Kidney tubule cell (primary cell): ENCODE results near the gene TMEM165.
"Not testable (repeated sequence)": the region's sequence is repeated elsewhere in the genome, so short reads cannot be mapped to it uniquely, and the experiment has no call there.

Source experiments
- DNase-seq: peaks from one replicate; pipeline ENCODE4 v3.0.0-alpha.2; 2018; ENCODE audit warnings: low spot score

The TMEM165 gene, protein sequence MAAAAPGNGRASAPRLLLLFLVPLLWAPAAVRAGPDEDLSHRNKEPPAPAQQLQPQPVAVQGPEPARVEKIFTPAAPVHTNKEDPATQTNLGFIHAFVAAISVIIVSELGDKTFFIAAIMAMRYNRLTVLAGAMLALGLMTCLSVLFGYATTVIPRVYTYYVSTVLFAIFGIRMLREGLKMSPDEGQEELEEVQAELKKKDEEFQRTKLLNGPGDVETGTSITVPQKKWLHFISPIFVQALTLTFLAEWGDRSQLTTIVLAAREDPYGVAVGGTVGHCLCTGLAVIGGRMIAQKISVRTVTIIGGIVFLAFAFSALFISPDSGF

DNA sequence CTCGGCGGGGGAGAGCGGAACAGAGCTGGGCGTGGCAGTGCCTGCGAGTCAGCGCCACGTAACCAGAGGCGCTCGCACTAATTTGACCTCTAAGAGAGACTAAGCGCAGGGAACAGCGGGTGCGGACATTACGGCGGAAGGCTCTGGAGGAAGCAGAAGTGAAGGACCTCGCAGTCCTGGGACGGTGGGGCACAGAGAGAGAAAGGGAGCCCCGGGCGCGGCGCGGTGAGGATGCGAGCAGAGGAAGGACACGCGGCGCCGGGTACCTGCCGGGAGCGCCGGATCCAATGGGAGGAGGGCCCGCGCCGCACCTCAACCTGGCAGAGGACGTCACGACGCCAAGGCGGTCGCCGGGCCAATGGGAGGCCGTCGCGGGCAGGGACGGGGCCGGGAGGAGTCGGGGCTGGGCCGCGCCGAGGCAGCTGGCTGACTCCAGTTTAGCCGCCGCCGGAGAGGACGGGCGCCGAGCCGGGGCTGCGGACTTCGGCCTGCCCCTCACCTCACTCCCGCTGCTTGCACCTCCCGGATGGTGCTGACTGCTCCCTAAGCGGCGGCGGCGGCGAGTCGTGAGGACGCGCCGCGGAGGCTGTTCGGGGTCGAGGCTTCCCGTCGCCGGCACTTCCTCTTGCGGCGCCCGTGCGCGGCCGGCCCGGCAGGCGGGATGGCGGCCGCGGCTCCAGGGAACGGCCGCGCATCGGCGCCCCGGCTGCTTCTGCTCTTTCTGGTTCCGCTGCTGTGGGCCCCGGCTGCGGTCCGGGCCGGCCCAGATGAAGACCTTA is at the start of gene TMEM165:
TMEM165 (plus strand) TSS at position 429 of the 779 bp plus-strand sequence; CDS start at position 662, 233 bp downstream.
- DNase-seq: peak; percentile 93

DNA sequence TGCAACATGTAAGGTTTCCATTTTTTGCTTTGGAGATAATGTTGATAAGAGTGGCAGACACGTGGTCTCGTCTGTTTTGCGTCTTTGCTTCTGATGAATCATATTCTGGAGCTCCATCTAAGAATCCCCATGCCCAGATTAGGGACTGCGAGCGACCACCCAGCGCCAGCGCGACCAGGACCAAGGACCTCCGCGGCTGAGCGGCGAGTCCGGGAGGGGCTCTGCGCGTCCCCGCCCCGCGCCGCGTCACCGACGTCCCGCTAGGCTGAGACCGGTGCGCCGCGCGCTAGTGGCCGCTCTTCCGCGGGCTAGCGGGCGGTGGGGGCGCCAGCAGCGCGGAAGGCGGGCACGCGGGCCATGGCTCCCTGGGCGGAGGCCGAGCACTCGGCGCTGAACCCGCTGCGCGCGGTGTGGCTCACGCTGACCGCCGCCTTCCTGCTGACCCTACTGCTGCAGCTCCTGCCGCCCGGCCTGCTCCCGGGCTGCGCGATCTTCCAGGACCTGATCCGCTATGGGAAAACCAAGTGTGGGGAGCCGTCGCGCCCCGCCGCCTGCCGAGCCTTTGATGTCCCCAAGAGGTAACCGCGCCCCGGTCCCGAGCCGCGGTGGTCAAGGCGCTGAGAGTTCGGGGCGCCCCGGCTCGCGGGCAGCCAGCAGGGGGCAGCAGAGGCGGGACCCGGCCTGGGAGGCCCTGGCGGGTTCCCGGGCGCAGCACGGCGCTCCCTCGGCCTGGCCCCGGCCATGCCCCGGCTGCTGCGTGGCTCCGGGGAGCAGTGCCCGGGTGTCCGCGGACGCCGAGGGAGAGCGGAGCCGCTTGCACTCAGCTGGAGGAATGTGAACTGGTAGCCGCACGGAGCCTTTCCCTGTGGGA is 49.5 kb upstream of the TMEM165 start, which contains the start of gene SRD5A3:
SRD5A3 (plus strand) TSS at position 263 of the 871 bp plus-strand sequence; CDS start at position 358, 95 bp downstream.
- peak; percentile 85 for DNase-seq

DNA sequence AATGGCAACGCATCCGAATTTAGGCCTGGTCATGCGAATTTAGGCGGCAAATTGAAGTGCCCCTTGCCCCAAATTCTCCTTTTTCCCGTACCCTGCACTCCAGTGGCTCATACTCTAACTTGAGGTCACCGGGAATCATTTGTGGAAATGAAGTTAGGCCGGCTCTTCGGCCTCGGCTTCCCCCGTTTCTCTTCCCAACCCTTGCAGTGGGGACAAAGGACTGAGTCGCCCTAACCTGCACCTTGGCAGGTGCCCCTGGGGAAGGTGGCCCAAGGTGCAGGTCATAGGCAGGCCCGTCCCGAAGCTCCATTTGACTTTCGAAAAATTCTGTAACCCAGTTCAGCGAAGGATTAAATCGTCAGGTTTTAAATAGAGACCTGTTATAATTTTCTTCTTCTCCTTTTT is 48.9 kb upstream of the TMEM165 start:
- no peak for DNase-seq

DNA sequence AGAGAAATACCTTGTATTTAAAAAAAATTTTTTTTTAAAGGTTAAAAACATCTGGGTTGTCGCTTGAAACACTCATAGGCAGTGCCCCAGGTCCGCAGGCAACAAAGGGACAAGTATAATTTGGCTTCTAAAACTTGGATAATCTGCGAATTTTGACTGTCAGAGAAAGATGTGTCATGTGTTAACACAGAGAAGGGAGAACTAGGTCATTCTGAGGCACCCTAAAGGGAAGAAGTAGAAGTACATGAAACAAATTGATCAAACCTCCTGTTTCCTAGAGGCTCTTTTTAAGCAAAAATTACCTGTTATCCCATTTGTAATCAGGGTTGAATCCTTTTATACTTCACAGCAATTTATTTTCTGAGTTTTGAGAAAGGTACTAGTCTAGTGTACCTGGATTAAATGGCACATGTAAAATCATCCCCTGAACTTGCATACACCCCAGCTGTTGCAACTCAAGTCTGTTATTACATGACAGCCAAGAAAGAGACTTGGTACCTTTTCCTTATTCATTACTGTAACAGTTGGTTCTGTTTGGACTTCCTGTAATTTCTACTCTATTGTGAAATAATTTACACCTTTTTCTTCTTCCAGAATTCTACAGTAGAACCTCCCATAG is 48.0 kb upstream of the TMEM165 start:
- no peak for DNase-seq

DNA sequence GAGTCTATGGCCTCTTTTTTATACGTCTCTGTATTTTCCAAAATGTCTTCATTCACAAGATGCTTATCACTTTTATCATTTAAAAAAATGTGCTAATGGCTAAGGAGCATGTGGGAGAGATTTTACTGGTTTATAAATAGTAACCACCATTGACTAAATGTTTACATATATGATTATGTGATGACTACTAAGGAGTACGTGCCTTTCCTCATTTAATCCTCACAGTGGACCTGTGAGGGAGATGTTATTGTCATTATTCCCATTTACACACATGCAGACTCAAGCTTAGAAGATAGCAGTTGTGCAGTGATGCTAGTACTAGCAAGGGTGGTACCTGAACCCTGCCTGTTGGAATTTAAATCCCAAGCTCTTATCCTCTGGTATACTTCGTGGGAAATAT is 47.3 kb upstream of the TMEM165 start:
- DNase-seq: no peak

DNA sequence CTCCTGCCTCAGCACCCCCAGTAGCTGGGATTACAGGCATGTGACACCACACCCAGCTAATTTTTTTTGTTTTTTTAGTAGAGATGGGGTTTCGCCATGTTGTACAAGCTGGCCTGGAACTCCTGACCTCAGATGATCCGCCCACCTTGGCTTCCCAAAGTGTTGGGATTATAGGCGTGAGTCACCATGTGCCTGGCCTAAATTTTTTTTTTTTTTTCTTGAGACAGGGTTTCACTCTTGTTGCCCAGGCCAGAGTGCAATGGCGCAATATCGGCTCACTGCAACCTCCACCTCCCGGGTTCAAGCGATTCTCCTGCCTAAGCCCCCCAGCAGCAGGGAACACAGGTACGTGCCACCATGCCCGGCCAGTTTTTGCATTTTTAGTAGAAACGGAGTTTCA is 44.9 kb upstream of the TMEM165 start:
- not testable (repeated sequence) for DNase-seq

DNA sequence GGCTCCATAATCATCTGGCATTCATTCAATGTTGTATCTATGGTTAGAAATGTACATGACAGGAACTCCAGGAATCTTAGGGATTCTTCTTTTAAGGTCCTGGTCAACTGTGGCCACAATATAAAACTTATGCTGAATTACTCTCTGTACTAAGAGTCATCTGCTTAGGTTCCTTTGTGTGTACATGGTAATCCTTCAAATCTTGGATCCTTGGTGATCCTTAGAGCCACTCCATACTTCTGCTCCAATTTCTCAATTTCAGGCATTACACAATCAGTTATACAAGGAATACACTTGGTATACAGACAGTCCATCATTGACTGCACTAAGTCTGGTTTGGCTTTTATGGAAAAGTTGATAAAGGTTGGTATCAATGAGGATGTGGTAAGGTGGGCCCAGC is 43.9 kb upstream of the TMEM165 start:
- no peak for DNase-seq

DNA sequence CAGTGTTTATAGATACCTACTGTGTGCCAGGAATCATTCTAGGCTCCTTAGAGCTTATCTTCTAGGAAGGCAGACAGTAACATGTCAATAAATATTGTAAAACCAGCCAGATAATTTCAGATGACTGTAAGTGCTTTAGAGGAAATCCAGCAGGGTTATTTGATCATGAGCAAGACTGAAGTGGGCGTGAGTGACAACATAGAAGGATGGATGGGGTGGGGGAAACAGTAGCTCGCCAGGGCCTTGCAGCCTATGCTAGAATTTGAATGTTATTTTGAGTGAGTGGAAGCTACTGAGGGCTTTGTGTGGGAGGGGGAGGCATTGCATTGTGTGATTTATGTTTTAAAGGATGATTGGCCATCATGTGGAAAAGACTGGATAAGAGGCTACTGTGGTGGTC is 43.0 kb upstream of the TMEM165 start:
- no peak for DNase-seq

DNA sequence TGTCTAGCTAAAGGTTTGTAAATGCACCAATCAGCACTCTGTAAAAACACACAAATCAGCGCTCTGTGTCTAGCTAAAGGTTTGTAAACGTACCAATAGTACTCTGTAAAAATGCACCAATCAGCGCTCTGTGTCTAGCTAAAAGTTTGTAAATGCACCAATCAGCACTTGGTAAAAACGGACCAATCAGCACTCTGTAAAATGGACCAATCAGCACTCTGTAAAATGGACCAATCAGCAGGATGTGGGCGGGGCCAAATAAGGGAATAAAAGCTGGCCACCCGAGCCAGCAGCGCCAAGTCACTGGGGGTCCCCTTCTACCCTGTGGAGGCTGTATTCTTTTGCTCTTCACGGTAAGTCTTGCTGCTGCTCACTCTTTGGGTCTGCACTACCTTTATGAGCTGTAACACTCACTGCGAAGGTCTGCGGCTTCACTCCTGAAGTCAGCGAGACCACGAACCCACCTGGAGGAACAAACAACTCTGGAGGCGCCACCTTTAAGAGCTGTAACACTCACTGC is 42.5 kb upstream of the TMEM165 start:
- DNase-seq: not testable (repeated sequence)

DNA sequence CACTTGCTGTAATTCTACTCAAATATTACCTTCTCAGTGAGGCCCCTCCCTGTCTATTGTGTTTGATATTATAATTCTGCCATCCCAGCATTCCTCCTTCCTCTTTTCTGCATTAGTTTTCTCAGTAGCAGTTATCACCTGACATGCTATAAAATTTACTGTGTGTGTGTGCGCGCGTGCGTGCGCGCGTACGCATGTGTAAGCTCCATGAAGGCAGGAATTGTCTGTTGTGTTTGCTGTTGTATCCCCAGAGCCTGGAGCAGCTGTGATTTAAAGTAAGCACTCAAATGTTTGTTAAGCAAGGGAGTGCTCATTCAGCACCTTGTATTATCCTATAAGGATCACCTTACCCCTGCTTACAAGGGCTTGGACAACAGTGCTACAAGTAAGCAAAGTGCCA is 41.1 kb upstream of the TMEM165 start:
- no peak for DNase-seq

DNA sequence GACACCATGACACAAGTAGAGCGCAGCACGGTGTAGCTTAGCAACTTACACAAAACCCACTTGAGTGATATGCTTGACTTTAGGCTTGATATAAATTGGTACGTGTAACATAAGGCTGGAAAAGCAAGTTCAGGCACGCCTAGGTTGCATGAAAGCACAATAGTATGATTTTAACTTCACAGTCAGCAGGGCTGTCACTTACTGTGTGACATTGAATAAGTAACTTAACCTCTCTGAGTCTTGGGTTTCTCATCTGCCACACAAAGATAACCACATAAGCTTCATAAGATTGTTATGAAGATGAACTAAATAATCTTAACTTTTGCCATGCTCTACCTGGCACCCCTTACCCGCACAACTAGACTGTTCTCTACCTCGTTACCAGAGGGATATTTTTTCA is 40.2 kb upstream of the TMEM165 start:
- DNase-seq: no peak

DNA sequence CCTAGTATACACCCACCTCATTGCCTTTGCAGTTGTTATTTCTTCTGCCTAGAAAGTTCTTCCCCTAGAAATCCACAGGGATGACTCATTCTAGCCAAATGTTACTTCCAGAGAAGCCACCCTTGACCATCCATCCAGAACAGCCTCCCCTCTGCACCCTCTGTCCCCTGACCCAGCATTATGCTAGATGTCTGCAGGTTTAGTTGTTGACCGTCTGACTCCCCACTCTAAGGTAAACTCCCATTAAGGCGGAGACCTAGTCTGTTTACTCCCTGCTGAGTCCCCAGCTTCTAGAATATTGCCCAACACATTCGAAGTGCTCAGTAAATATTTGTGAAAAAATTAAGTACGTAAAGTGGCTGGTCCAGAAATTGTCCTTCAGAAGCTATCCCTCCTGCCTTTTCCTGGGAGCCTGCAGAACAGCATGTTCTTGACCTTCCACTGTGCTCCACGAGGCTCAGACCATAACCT is 38.7 kb upstream of the TMEM165 start:
- peak; percentile 58 for DNase-seq

DNA sequence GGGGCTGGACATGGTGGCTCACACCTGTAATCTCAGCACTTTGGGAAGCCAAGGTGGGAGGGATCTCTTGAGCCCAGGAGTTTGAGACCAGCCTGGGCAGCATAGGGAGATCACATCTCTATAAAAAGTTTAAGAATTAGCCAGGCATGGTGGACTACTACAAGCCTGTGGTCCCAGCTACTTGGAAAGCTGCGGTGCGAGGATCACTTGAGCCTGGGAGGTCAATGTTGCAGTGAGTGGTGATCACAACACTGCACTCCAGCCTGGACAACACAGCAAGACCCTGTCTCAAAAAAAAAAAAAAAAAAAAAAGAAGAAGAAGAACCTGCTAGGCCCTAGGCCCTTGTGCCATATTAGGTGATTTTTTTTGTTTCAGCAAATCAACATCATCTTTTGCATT is 37.5 kb upstream of the TMEM165 start:
- DNase-seq: no peak

DNA sequence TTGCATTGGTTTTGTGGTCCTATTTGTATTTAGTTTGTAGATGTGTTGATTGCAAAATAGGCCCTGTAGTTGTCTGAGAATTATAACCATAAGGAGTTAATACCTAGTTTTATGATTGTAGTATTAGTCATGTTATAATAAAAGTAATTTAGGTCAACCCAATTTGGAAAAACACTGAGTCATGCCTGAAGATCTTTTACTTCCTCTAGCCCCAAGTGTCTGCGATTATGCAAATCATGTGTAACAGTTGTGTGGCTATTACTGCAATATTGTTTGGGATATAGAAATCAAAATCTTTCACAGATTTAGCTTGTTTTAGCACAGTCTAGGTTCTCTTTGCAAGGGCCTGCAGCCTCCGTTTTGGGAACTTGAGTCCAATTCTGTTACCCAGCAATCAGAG is 37.1 kb upstream of the TMEM165 start:
- DNase-seq: peak; percentile 62

DNA sequence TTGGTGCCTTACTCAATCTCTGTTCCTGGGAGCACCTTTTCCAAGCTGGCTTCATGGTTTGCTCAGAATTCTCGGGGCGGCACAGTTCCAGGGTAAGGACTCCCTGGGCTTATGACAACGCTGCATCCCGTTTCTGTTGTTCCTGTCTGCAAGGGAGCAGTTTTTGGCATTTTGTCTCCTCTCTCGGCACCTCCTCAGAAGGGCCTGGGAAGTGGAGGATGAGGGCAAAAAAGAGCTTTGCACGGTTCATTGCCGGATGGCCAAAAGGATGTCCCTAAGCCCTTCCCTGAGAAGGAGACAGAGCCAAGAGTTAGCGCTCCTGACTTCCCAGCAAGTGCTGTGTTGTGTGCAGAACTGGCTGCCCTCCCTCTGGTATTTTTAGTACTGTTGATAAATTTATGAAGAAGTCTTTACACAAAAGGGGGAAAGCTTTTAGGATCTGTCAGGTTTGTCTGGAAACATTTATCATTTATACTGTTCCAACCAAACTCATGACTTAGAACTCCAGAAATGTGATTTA is 36.3 kb upstream of the TMEM165 start:
- no peak for DNase-seq

DNA sequence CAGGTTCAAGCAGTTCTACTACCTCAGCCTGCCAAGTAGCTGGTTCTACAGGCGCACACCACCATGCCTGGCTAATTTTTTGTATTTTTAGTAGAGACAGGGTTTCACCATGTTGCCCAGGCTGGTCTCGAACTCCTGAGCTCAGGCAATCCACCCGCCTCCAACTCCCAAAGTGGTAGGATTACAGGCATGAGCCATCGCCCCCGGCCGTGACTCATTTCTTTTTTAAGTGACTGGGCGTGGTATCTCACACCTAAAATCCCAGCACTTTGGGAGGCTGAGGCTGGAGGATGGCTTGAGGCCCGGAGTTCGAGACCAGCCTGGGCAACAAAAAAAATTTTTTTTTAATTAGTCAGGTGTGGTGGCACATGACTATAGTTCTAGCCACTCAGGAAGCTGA is 32.8 kb upstream of the TMEM165 start:
- DNase-seq: not testable (repeated sequence)

DNA sequence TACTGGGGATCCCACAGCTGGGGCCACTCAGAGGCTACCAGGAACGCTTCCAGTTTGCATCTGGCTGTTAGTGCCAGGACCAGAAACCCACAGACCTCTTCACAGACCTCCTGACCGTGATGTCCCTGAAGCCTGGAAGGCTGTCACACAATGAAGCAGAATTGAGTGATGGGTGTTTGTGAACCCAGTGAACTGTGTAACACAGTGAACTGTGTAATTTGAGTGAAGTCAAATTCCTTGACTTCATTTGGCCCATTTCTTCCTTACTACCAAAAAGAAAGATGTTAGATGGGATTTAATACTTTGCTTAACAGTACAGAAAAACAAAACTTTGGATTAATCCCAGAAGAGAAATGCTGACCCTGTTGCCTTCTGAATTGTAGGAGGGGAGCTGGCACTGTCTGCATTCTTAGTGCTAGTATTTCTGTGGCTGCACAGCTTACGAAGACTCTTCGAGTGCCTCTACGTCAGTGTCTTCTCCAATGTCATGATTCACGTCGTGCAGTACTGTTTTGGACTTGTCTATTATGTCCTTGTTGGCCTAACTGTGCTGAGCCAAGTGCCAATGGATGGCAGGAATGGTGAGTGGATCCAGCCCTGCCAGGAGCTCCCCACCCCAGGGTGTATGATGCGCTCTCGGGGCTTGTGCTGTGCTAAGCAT is 31.9 kb upstream of the TMEM165 start:
- peak; percentile 19 for DNase-seq

DNA sequence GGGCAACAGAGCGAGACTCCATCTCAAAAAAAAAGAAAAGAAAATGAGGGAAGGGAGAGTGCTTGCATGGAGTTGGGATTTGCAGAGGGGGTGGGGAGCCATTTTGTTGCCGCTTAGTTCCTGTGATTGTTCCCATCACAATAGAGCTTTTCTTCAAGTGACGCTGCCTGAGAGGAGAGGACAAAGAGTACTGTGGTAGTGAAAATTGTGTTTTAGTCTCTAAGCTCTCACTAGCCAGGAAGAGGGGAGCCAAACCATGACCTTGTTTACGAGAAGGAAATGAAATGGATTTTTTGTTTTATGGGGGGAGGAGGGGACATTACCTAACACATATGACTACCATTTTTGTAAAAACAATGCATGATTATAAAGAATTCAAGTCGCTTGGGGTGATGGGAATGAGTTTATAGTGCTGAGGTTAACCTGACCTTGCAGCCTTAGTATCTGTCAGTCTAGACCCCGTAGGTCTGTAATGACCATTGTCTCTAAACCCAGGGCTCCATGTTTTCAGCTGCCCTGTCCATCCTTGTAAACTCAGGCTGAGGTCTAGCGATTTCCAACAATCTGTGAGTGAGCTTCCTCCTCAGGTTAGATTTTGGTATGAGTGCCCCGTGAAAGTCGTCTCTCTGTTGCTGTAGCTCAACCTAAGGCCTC is 30.9 kb upstream of the TMEM165 start:
- no peak for DNase-seq

DNA sequence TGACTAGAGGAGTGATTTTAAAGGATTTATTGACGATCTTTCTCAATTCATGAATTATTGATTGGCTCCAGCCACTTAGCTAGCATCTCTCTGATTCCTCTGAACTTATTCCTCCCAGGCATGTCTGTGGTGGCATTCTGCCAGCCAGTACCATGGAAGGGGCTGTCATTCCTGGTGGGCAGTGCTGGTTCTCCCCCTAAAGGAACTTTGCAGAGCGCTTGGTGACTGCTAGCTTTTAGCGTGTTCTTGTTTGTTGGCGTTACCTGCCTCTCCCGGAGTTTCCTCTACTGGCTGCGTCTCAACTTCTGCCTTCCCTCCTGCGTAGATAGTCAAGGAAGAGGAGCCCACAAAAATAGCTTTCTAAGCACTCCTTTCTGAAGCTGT is 30.4 kb upstream of the TMEM165 start:
- no peak for DNase-seq

DNA sequence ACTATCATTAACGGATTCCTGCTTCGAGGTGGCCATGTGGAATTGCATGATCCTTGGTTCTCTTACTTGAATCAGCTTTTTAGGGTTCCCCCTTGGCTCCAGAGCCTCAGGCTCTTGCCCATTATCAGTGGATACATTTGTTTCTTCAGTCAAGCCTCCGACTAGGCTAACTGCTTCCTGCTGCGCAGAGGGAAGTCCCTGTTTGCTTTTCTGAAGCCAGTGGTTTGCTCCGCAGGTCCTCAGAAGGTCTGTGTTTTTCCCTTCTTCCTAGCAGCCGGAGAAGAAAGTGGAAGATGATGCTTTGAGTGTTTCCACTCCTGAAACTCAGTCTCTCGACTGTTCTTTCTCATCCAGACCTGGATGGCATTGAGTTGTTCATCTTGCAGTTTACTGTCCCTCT is 29.1 kb upstream of the TMEM165 start:
- no peak for DNase-seq
